K562 (cell line): Measurements from ENCODE around the gene BBLN. TPM values are rescaled to one million over a fixed set of nuclear protein-coding genes. Genes with fewer than 3 reads are reported as not detected.

Experiments
- ATF2 ChIP-seq: sonication (generic); formaldehyde crosslinking; IDR thresholded peaks from 2 replicates; pipeline ENCODE4 v1.8.1; 2022; ENCODE audit warnings: missing genetic modification reagents
- ETV6 ChIP-seq, 3 experiments: fragments of 150-350 bp in 1 of 3; sonication (generic) in 1 of 3; formaldehyde crosslinking in 1 of 3; IDR thresholded peaks; 2 replicates each; pipeline versions ENCODE4 v1.6.1 to v1.8.0; 2014 to 2022; ENCODE audit warnings: borderline replicate concordance in 2 of 3, low read depth in 2 of 3, antibody characterized with exemption in 1 of 3, low read length in 1 of 3, mild to moderate bottlenecking in 1 of 3, missing genetic modification reagents in 1 of 3
- FIP1L1 ChIP-seq: fragments of 200-400 bp; formaldehyde crosslinking; IDR thresholded peaks from 2 replicates; pipeline ENCODE4 v1.6.1; 2018; ENCODE audit warnings: mild to moderate bottlenecking, low read depth, low read length; ENCODE audit not compliant: poor library complexity, severe bottlenecking
- HLTF ChIP-seq: fragments of 450-650 bp; IDR thresholded peaks from 2 replicates; pipeline ENCODE4 v1.6.1; 2016
- MAFK ChIP-seq: IDR thresholded peaks from 2 replicates; pipeline ENCODE4 v1.6.1; 2011; ENCODE audit warnings: low read length, improper control_type of control experiment
- MXI1 ChIP-seq: IDR thresholded peaks from 2 replicates; pipeline ENCODE4 v1.6.1; 2011; ENCODE audit warnings: low read depth, mild to moderate bottlenecking, improper control_type of control experiment, low read length
- NFXL1 ChIP-seq: fragments of 450-650 bp; formaldehyde crosslinking; IDR thresholded peaks from 2 replicates; pipeline ENCODE4 v1.4.0; 2021; ENCODE audit warnings: mild to moderate bottlenecking
- NR3C1 ChIP-seq: sonication (generic); formaldehyde crosslinking; IDR thresholded peaks from 2 replicates; pipeline ENCODE4 v1.8.1; 2022; ENCODE audit warnings: missing genetic modification reagents
- NR4A1 ChIP-seq, 2 experiments: fragments of 250-450 bp in 1 of 2; fragments of 450-650 bp in 1 of 2; sonication (Bioruptor Pico) in 1 of 2; IDR thresholded peaks; 2 replicates each; pipeline versions ENCODE4 v1.4.0 to v1.6.1; 2016 to 2020; ENCODE audit warnings: mild to moderate bottlenecking in 2 of 2, missing compliant biosample characterization in 1 of 2, missing genetic modification characterization in 1 of 2, moderate library complexity in 1 of 2
- POLR3G ChIP-seq: IDR thresholded peaks from 2 replicates; pipeline ENCODE4 v1.6.1; 2011; ENCODE audit not compliant: insufficient read length, insufficient replicate concordance; ENCODE audit errors: extremely low read depth
- PREB ChIP-seq: sonication (generic); formaldehyde crosslinking; IDR thresholded peaks from 2 replicates; pipeline ENCODE4 v1.8.1; 2023; ENCODE audit warnings: mild to moderate bottlenecking, missing genetic modification reagents
- PTBP1 ChIP-seq: fragments of 200-400 bp; formaldehyde crosslinking; IDR thresholded peaks from 2 replicates; pipeline ENCODE4 v1.6.1; 2017; ENCODE audit warnings: low read depth, low read length
- RBM17 ChIP-seq: fragments of 200-400 bp; formaldehyde crosslinking; IDR thresholded peaks from 2 replicates; pipeline ENCODE4 v1.6.1; 2017; ENCODE audit warnings: low read depth, mild to moderate bottlenecking, low read length, borderline replicate concordance
- STAT6 ChIP-seq: sonication (generic); formaldehyde crosslinking; IDR thresholded peaks from 2 replicates; pipeline ENCODE4 v1.8.1; 2023; ENCODE audit warnings: mild to moderate bottlenecking, missing genetic modification reagents
- TSHZ1 ChIP-seq: fragments of 250-450 bp; sonication (Bioruptor Pico); IDR thresholded peaks from 2 replicates; pipeline ENCODE4 v1.4.0; 2020; ENCODE audit warnings: mild to moderate bottlenecking, moderate library complexity
- ZBTB9 ChIP-seq: fragments of 450-650 bp; formaldehyde crosslinking; IDR thresholded peaks from 2 replicates; pipeline ENCODE4 v1.4.0; 2020; ENCODE audit warnings: mild to moderate bottlenecking, moderate library complexity
- ZNF184 ChIP-seq: sonication (generic); formaldehyde crosslinking; IDR thresholded peaks from 2 replicates; pipeline ENCODE4 v1.5.0; 2020; ENCODE audit warnings: missing genetic modification reagents
- ZNF316 ChIP-seq: fragments of 450-650 bp; IDR thresholded peaks from 2 replicates; pipeline ENCODE4 v1.6.1; 2016
- polyA plus RNA-seq, 8 experiments: library from polyadenylated mRNA; depleted of rRNA in 4 of 8; stranded (reverse) in 5 of 8; unstranded in 3 of 8; fragments of >200 nt; fragmentation: Nextera tagmentation in 2 of 8; fragmentation: Illumina TruSeq in 1 of 8; extraction: Ambion mirVana in 2 of 8; extraction: Trizol in 1 of 8; gene quantifications; 2 replicates each; pipeline versions ENCODE4 v1.2.1 to v1.2.3, GENCODE V29; 2011 to 2014; ENCODE audit warnings: inconsistent platforms in 1 of 8, missing spikeins in 1 of 8
- total RNA-seq, 7 experiments: library from RNA; depleted of rRNA in 6 of 7; stranded (reverse); fragments of >200 nt in 6 of 7; fragmentation: Illumina TruSeq in 2 of 7; extraction: Trizol in 2 of 7; gene quantifications; 2 replicates each; pipeline versions ENCODE4 v1.2.1 to v1.2.3, GENCODE V29; 2011 to 2021; ENCODE audit warnings: low replicate concordance in 1 of 7

BBLN gene
- total and polyA plus RNA-seq, 9 of the 15 experiments (the other 6 are each of a cell fraction or from before 2014, with no cell fraction given): 4.2 to 331 (median 87.1) TPM

GRCh38 chr9:128160603-128160987, 530 bp downstream of the BBLN start (continued):
- no peak for TF ChIP-seq STAT6 (CRISPR knock-in tag)
- TF ChIP-seq MAFK: peak; percentile 34; the same call in 1 of the 2 replicates
- TF ChIP-seq ETV6 (IDR thresholded peaks at IDR 0.05; ENCODE audit: borderline replicate concordance in 1 of 2, low read depth in 2 of 2, low read length in 1 of 2): 0 out of 4 replicates have a peak, but pooled peaks of 1 of the 2 experiments have one; percentile 10
- TF ChIP-seq ETV6 (CRISPR knock-in tag; IDR thresholded peaks at IDR 0.05; ENCODE audit: borderline replicate concordance): no peak
- TF ChIP-seq ATF2 (CRISPR knock-in tag): no peak
- no peak for TF ChIP-seq NR3C1 (CRISPR knock-in tag)
- TF ChIP-seq RBM17: no peak
- TF ChIP-seq POLR3G: no peak
- peak; percentile 72 for TF ChIP-seq FIP1L1
- TF ChIP-seq NFXL1 (CRISPR knock-in tag): no peak
- peak; percentile 43; the same call in 1 of the 2 replicates for TF ChIP-seq PTBP1
- peak; percentile 76 for TF ChIP-seq ZNF316
- TF ChIP-seq ZNF184 (CRISPR knock-in tag): no peak
- TF ChIP-seq PREB (CRISPR knock-in tag): no peak
- TF ChIP-seq MXI1: no peak
- no peak for TF ChIP-seq ZBTB9 (CRISPR knock-in tag)
- 0 out of 2 replicates have a peak, but pooled peaks have one; percentile 5 for TF ChIP-seq HLTF
- 0 out of 2 replicates have a peak, but pooled peaks have one; percentile 1 for TF ChIP-seq NR4A1 (CRISPR knock-in tag; IDR thresholded peaks at IDR 0.05)
- TF ChIP-seq NR4A1 (tag; IDR thresholded peaks at IDR 0.05): no peak
- no peak for TF ChIP-seq TSHZ1
